Left colon (tissue), 2 donors: ENCODE data around the gene TNFRSF18. TPM values are rescaled to one million over a fixed set of nuclear protein-coding genes. Genes with fewer than 3 reads are reported as not detected.

Experiments
- ATAC-seq: fragments of 200-7000 bp; cut with Tn5 transposase; one replicate; pipeline ENCODE4 v1.9.1; 2020; ENCODE audit warnings: mild to moderate bottlenecking, moderate library complexity
- DNase-seq, 2 donors: peaks; one replicate each; pipeline ENCODE4 v3.0.0-alpha.2; 2020
- intact Hi-C, 2 donors: fragments of 100-400 bp; cut with DNase I in 1 of 2; cut with micrococcal nuclease in 1 of 2; formaldehyde crosslinking; loops; one replicate each; pipeline versions ENCODE4 v1.11.2 to v1.14.0; 2022; cut with DNase I, micrococcal nuclease
- microRNA-seq, 2 donors: library from miRNA; unstranded; fragments of <30 nt; microRNA quantifications; one replicate each; pipeline versions ENCODE4 v1.1.0 to v1.2.0, GENCODE V29; 2020
- total RNA-seq, 2 donors: library from RNA; stranded (reverse); fragmentation: NEBNext Ultra II Directional; extraction: Animal tissue kit (Norgen Biotek cat#: 25700); gene quantifications; one replicate each; pipeline ENCODE4 v1.2.1, GENCODE V29; 2021
- donor health status: DM: no; HTN: no; CAD: no.
- donor health status: DM: yes; HTN: yes; CAD: no.

The TNFRSF18 gene
- total RNA-seq, 2 donors from 2014 or later: 0.64 to 3.7 TPM

- DNase-seq: peak; percentile 92 to 96
- ATAC-seq: peak; percentile 49
- intact Hi-C loops: no loop called here
These were observed 43.5 kb downstream of the TNFRSF18 start for GRCh38 chr1:1162597-1163537.

GRCh38 chr1:1161683-1162079 lies 44.7 kb downstream of the TNFRSF18 start:
- ATAC-seq (no peak), DNase-seq (no peak)

GRCh38 chr1:1161078-1161682 lies 45.2 kb downstream of the TNFRSF18 start:
- ATAC-seq (no peak), DNase-seq (peak in 1 of 2 donors; percentile 49)
- intact Hi-C loops: no loop called here

More at GRCh38 chr1:1161683-1162079, 44.7 kb downstream of the TNFRSF18 start:
- intact Hi-C loops: no loop called here

- intact Hi-C loops: no loop called here
- DNase-seq (no peak), ATAC-seq (no peak)
These were observed 46.0 kb downstream of the TNFRSF18 start for GRCh38 chr1:1160281-1160930.

GRCh38 chr1:1157914-1158710 lies 48.3 kb downstream of the TNFRSF18 start:
- ATAC-seq (peak; percentile 54), DNase-seq (peak; percentile 87 to 89)
- intact Hi-C loops: no loop called here

GRCh38 chr1:1157426-1157913 lies 48.9 kb downstream of the TNFRSF18 start:
- intact Hi-C loops: no loop called here
- DNase-seq: peak; percentile 92 to 96
- peak; percentile 64 for ATAC-seq

GRCh38 chr1:1157033-1157365 lies 49.4 kb downstream of the TNFRSF18 start:
- intact Hi-C loops: no loop called here
- DNase-seq (peak in 1 of 2 donors; percentile 64), ATAC-seq (no peak)

- intact Hi-C loops: no loop called here
- DNase-seq (peak in 1 of 2 donors; percentile 28), ATAC-seq (no peak)
These were observed 50.0 kb downstream of the TNFRSF18 start for GRCh38 chr1:1156140-1157032.

- ATAC-seq: no peak
- no peak for DNase-seq
- intact Hi-C loops: no loop called here
These were observed 51.1 kb downstream of the TNFRSF18 start for GRCh38 chr1:1155258-1155657.

GRCh38 chr1:1153874-1154273 lies 52.5 kb downstream of the TNFRSF18 start:
- DNase-seq (no peak), ATAC-seq (no peak)
- intact Hi-C loops: no loop called here

Small RNA genes lying within 50 kb of the gene (microRNA-seq; reads per million reads assigned to microRNA genes)
- gene MIR200A: 4,042 to 4,282 reads per million in 2 donors
- gene MIR200B: 41,895 to 51,243 reads per million in 2 donors
- gene MIR429: 3,884 to 5,634 reads per million in 2 donors

Other genes starting within 250 kb of the TNFRSF18 start
- 10 to 100 TPM; 42.8 to 48.5 TPM for gene NOC2L, start 247.3 kb downstream of the TNFRSF18 start, total RNA-seq
- gene KLHL17, start 246.0 kb downstream of the TNFRSF18 start, total RNA-seq: 10 to 100 TPM in 1 of 2 donors, 1 to 10 TPM in 1; 9.9 to 13.1 TPM
- gene PLEKHN1, start 240.1 kb downstream of the TNFRSF18 start, total RNA-seq: under 1 TPM; 0.58 to 0.95 TPM
- under 1 TPM in 1 of 2 donors, not detected in 1; 0.14 TPM for gene PERM1, start 224.5 kb downstream of the TNFRSF18 start, total RNA-seq
- gene HES4, start 206.5 kb downstream of the TNFRSF18 start, total RNA-seq: 10 to 100 TPM; 19.5 to 24.2 TPM
- gene ISG15, start 193.1 kb downstream of the TNFRSF18 start, total RNA-seq: 10 to 100 TPM; 31.2 to 37.9 TPM
- 10 to 100 TPM; 54.0 to 59.5 TPM for gene AGRN, start 186.5 kb downstream of the TNFRSF18 start, total RNA-seq
- gene RNF223, start 132.3 kb downstream of the TNFRSF18 start, total RNA-seq: 1 to 10 TPM; 3.4 to 5.3 TPM
- gene C1orf159, start 90.5 kb downstream of the TNFRSF18 start, total RNA-seq: 10 to 100 TPM; 17.6 to 28.6 TPM
- gene TTLL10, start 32.7 kb downstream of the TNFRSF18 start, total RNA-seq: 1 to 10 TPM; 1.2 to 3.0 TPM
- 1 to 10 TPM in 1 of 2 donors, under 1 TPM in 1; 0.55 to 1.3 TPM for gene TNFRSF4, start 7.6 kb upstream of the TNFRSF18 start, total RNA-seq
- gene SDF4, start 25.4 kb upstream of the TNFRSF18 start, total RNA-seq: 100 to 1,000 TPM; 235 to 273 TPM
- 1 to 10 TPM; 8.2 to 9.6 TPM for gene B3GALT6, start 25.6 kb upstream of the TNFRSF18 start, total RNA-seq
- 10 to 100 TPM; 40.0 to 71.6 TPM for gene C1QTNF12, start 40.1 kb upstream of the TNFRSF18 start, total RNA-seq
- gene UBE2J2, start 67.3 kb upstream of the TNFRSF18 start, total RNA-seq: 10 to 100 TPM; 46.3 to 56.3 TPM
- gene SCNN1D, start 73.8 kb upstream of the TNFRSF18 start, total RNA-seq: 1 to 10 TPM; 1.5 to 1.6 TPM
- 10 to 100 TPM; 49.2 to 58.7 TPM for gene ACAP3, start 101.3 kb upstream of the TNFRSF18 start, total RNA-seq
- 10 to 100 TPM; 15.5 to 18.7 TPM for gene PUSL1, start 102.0 kb upstream of the TNFRSF18 start, total RNA-seq
- gene INTS11, start 118.1 kb upstream of the TNFRSF18 start, total RNA-seq: 10 to 100 TPM; 80.6 to 94.2 TPM
- gene CPTP, start 118.2 kb upstream of the TNFRSF18 start, total RNA-seq: 10 to 100 TPM; 67.3 to 86.7 TPM
- gene TAS1R3, start 124.7 kb upstream of the TNFRSF18 start, total RNA-seq: under 1 TPM; 0.67 to 0.89 TPM
- 10 to 100 TPM; 57.2 to 69.0 TPM for gene DVL1, start 142.8 kb upstream of the TNFRSF18 start, total RNA-seq
- gene MXRA8, start 152.0 kb upstream of the TNFRSF18 start, total RNA-seq: 10 to 100 TPM in 1 of 2 donors, 1 to 10 TPM in 1; 8.5 to 20.7 TPM
- gene AURKAIP1, start 168.6 kb upstream of the TNFRSF18 start, total RNA-seq: 100 to 1,000 TPM; 175 to 212 TPM
- 100 to 1,000 TPM; 115 to 129 TPM for gene CCNL2, start 192.7 kb upstream of the TNFRSF18 start, total RNA-seq
- 10 to 100 TPM; 82.1 to 96.7 TPM for gene MRPL20, start 200.7 kb upstream of the TNFRSF18 start, total RNA-seq
- 1 to 10 TPM in 1 of 2 donors, under 1 TPM in 1; 0.76 to 2.7 TPM for gene ANKRD65, start 214.7 kb upstream of the TNFRSF18 start, total RNA-seq
- gene VWA1, start 229.1 kb upstream of the TNFRSF18 start, total RNA-seq: 10 to 100 TPM; 40.1 to 81.5 TPM
- gene ATAD3C, start 243.1 kb upstream of the TNFRSF18 start, total RNA-seq: under 1 TPM; 0.49 to 0.87 TPM